Activated T-helper 9 cell treated with anti-CD3 and anti-CD28 coated beads, Interleukin-2, amount 50 U/mL, for 16 hours (primary cell): Measurements from ENCODE around the gene ZBTB17.
A peak's percentile ranks its signal among the peaks of the same experiment; 100 is the strongest.

Source experiments
- DNase-seq: peaks from one replicate; pipeline ENCODE4 v3.0.0-alpha.2; 2020; ENCODE audit warnings: low read depth

ZBTB17 gene

GRCh38 chr1:15960808-15961207, 15.1 kb downstream of the ZBTB17 start:
- DNase-seq = no peak

- DNase-seq = no peak
These were observed 16.0 kb downstream of the ZBTB17 start for GRCh38 chr1:15959827-15960446.

- no peak for DNase-seq
These were observed 16.5 kb downstream of the ZBTB17 start for GRCh38 chr1:15959424-15959823.

- DNase-seq = no peak
These were observed 17.1 kb downstream of the ZBTB17 start for GRCh38 chr1:15958793-15959192.

- DNase-seq = no peak
These were observed 17.8 kb downstream of the ZBTB17 start for GRCh38 chr1:15958111-15958510.

GRCh38 chr1:15957221-15958095, 18.4 kb downstream of the ZBTB17 start:
- DNase-seq = no peak

- DNase-seq = no peak
These were observed 19.8 kb downstream of the ZBTB17 start for GRCh38 chr1:15956150-15956549.

- DNase-seq = no peak
These were observed 20.3 kb downstream of the ZBTB17 start for GRCh38 chr1:15955552-15955951.

- no peak for DNase-seq
These were observed 21.6 kb downstream of the ZBTB17 start for GRCh38 chr1:15954316-15954715.

- DNase-seq = no peak
These were observed 22.1 kb downstream of the ZBTB17 start for GRCh38 chr1:15953791-15954241.

- no peak for DNase-seq
These were observed 22.6 kb downstream of the ZBTB17 start for GRCh38 chr1:15953294-15953771.

- no peak for DNase-seq
These were observed 23.3 kb downstream of the ZBTB17 start for GRCh38 chr1:15952317-15953258.

- peak; percentile 43 for DNase-seq
These were observed 24.4 kb downstream of the ZBTB17 start for GRCh38 chr1:15951341-15952153.

GRCh38 chr1:15950763-15951295, 25.1 kb downstream of the ZBTB17 start:
- peak; percentile 70 for DNase-seq

GRCh38 chr1:15950302-15950701, 25.6 kb downstream of the ZBTB17 start:
- DNase-seq = peak; percentile 53

GRCh38 chr1:15949453-15950245, 26.3 kb downstream of the ZBTB17 start:
- DNase-seq = peak; percentile 87

GRCh38 chr1:15948595-15949452, 27.1 kb downstream of the ZBTB17 start:
- peak; percentile 48 for DNase-seq

GRCh38 chr1:15948091-15948591, 27.8 kb downstream of the ZBTB17 start:
- DNase-seq = no peak
